GM18907 (cell line): ENCODE measurements around the gene ZNF77.
A peak's percentile ranks its signal among the peaks of the same experiment; 100 is the strongest.
"Not testable (repeated sequence)": the region's sequence is repeated elsewhere in the genome, so short reads cannot be mapped to it uniquely, and the experiment has no call there.

Experiments used
- ATAC-seq: cut with Tn5 transposase; IDR thresholded peaks from one replicate; pipeline ENCODE4 v1.9.1; 2021; ENCODE audit warnings: mild to moderate bottlenecking, moderate library complexity; ENCODE audit not compliant: unreplicated experiment

ZNF77 gene

GRCh38 chr19:2970201-2970835 is 25.5 kb upstream of the ZNF77 start:
- no peak for ATAC-seq

DNA sequence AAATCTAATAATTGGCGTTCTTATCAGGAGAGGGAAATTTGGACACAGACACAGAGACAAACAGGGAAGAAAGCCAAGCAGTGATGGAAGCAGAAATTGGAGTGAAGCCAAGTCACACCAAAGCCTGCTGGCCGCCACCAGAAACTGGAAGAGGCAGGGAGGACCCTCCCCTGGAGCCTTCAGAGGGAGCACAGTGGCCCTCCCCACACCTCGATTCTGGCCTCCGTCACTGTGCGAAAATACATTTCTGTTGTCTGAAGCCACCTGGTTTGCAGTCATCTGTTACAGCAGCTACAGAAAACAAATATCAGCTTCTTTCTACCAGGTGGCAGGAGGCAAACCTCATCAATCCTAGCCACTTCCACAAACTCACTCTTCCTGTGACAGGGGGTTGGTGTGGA is 24.3 kb upstream of the ZNF77 start:
- no peak for ATAC-seq

DNA sequence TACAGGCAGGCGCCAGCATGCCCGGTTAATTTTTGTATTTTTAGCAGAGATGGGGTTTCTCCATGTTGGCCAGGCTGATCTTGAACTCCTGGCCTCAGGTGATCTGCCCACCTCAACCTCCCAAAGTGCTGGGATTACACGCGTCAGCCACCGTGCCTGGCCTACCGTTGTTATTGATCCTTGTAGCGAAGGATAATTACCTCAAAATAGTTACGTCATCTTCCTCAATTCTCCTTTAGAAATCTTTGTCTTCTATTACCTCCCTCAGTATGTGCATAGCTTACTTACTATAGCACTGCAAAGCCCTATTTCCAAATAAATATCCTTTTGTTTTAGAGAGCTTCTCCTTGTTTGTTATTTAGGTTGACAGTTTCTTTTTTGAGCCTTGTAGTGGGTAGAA is 23.2 kb upstream of the ZNF77 start:
- no peak for ATAC-seq

GRCh38 chr19:2964874-2965273 is 20.1 kb upstream of the ZNF77 start:
- no peak for ATAC-seq

- not testable (repeated sequence) for ATAC-seq
Measured at GRCh38 chr19:2963631-2964030, 18.9 kb upstream of the ZNF77 start.

DNA sequence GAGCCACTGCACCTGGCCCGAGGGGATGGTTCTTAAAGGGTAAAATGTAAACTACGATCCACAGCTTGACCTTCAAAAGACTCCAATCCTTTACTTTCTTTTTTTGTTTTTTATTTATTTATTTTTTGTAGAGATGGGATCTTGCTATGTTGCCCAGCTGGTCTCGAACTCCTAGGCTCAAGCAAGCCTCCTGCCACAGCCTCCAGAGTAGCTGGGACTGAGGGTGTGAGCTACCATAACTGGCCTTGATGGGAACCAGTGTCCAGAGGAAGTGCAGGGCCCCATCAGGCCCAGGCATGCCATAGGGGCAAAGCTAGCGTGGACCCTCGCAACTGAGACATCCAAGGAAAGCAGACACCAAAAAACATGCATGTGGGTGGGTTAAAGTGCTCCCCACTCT is 18.4 kb upstream of the ZNF77 start:
- ATAC-seq, result no peak

GRCh38 chr19:2962018-2962670 is 17.4 kb upstream of the ZNF77 start:
- ATAC-seq, result no peak

DNA sequence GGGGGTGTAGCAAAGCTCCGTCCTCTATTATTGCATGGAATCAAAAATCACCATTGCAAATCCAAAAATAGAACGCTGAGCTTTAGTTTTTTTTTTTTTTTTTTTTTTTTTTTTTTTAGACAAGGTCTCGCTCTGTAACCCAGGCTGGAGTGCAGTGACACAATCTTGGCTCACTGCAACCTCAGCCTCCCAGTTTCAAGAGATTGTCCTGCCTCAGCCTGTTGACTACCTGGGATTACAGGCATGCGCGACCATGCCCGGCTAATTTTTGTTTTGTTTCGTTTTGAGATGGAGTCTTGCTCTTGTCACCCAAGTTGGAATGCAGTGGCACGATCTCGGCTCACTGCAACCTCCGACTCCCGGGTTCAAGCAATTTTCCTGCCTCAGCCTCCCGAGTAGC is 15.3 kb upstream of the ZNF77 start:
- no peak for ATAC-seq

DNA sequence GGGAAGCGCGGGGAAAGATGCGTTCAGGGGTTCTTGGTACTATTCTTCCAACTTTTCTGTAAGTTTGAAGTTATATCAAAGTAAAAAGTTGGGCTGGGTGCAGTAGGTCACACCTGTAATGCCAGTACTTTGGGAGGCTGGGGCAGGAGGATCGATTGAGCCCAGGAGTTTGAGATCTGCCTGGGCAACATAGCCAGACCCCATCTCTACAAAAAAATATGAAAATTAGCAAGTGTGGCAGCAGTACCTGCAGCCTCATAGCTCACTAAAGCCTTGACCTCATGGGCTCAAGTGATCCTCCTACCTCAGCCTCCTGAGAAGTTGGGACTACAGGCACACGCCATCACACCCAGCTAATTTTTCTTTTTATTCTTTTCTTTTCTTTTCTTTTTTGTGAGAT is 12.4 kb upstream of the ZNF77 start:
- no peak for ATAC-seq

GRCh38 chr19:2952953-2953481 is 8.2 kb upstream of the ZNF77 start:
- ATAC-seq, result no peak

GRCh38 chr19:2950286-2951124 is 5.7 kb upstream of the ZNF77 start:
- ATAC-seq, result peak; percentile 95

DNA sequence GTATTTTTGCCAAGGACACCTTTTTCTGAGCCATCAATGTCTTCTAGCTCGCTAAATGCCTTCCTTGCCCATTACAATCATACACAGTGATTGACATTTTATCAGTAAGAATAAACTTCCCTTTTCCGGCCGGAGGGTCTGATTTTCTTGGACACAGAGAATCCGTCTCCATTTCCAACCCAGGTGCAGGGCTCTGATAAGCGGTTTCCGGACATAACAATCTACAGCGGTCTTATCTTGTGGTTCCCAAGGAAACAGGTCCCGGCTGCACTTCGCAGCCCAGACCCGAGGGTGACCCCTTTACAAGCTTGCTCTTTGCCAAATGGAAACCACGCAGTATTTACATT is 5.1 kb upstream of the ZNF77 start:
- peak; percentile 14 for ATAC-seq

GRCh38 chr19:2945575-2946184 is 909 bp upstream of the ZNF77 start:
- no peak for ATAC-seq

DNA sequence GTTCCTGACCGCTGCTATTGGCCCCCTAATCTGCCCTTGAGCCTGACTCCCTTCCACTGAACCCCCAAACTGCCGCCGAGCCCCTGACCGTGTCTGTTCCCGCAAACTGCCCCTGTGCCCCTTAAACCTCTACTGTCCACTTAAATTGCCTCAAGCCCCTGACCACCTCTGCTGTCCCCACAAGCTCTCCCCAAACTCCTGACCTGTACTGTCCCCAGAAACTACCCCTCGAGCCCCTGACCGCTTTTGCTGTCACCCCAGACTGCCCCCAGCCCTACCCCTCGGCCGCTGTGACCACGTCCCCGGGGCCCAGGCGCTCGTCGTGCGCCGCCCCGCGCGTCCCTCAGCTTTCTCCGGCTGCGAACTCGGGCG is 382 bp downstream of the ZNF77 start:
- ATAC-seq, result no peak

DNA sequence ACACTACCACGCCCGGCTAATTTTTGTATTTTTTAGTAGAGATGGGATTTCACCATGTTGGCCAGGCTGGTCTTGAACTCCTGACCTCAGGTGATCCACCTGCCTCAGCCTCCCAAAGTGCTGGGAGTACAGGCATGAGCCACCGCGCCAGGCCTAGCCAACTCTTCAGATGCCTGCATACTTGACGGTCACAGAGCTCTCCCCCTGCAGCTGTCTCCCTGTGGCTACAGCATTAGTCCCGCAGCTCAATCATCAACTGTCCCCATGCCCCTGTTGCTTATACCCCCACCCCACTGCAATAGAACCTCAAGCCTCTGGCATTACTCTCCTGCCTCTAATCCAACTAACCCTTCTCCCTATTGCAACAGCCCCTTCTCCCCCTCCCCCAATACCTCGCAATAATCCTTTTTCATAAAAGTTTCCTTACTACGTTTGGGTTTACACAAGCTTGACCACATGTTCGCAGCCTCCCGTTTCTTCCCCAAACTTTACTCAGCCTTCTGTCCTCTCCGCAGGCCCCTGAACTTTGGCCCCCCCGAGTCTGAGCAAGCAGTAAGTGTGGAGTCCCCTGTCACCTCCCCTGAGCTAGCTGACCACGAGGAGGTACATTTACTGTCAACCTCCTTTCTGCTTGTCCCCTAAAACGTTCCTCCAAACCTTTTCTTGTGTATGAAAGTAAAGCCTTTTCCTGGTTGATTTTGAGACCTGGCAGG is 1.7 kb downstream of the ZNF77 start:
- ATAC-seq, result no peak

GRCh38 chr19:2935863-2936262 is 8.9 kb downstream of the ZNF77 start:
- not testable (repeated sequence) for ATAC-seq

DNA sequence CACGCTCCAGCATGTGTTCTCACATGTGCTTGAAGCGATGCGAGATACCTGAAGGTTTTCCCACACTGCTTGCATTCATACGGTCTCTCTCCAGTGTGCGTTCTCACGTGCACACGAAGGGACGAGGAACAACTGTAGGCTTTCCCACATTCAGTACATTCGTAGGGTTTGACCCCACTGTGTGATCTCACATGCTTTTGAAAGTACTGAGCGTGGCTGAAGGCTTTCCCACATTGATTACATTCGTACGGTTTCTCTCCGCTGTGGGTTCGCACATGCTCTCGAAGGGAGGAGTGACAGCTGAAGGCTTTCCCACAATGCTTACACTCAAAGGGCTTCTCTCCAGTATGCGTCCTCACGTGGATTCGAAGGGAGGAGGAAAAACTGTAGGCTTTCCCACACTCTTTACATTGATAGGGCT is 11.3 kb downstream of the ZNF77 start:
- ATAC-seq, result no peak

DNA sequence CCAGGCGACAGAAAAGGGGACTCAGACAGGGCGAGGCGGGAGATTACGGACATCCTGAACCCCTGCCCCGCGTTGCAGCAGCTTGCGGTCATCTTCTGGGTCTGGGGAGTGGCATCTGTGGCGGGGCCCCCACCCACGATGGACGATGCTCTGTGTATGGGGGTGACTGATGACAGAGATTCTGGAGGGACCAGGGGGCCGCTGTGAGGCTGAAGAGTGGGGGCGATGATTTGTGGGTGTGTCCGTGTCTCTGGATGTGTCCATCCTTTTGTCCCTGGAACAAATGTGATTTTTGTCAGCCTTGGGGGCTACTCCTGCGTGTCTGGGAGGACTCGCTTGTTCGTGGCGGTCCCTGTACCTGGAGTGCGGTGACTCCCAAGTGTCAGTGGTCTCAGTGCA is 17.7 kb downstream of the ZNF77 start:
- ATAC-seq, result no peak

- ATAC-seq, result no peak
Measured at GRCh38 chr19:2926341-2927031, 18.3 kb downstream of the ZNF77 start.

- no peak for ATAC-seq
Measured at GRCh38 chr19:2923510-2923909, 21.3 kb downstream of the ZNF77 start.
